Stimulated activated CD4-positive, alpha-beta T cell treated with anti-CD3 and anti-CD28 coated beads, Interleukin-1b, Interleukin-23, amount 100 ng/mL, for 24 hours (primary cell): Measurements from ENCODE around the gene CRLF1.
"Not testable (repeated sequence)": the region's sequence is repeated elsewhere in the genome, so short reads cannot be mapped to it uniquely, and the experiment has no call there.

ENCODE experiments used
- DNase-seq, 4 experiments: peaks; one replicate each; pipeline ENCODE4 v3.0.0-alpha.2; 2020; ENCODE audit warnings: low read depth in 4 of 4, low spot score in 1 of 4

Gene CRLF1

GRCh38 chr19:18608805-18609716 lies 2.5 kb upstream of the CRLF1 start:
- DNase-seq: no peak

- DNase-seq: no peak
Measured at GRCh38 chr19:18608102-18608804, 1.7 kb upstream of the CRLF1 start.

GRCh38 chr19:18607226-18608101 lies 865 bp upstream of the CRLF1 start:
- no peak for DNase-seq

- no peak for DNase-seq
Measured at GRCh38 chr19:18605546-18606280, 886 bp downstream of the CRLF1 start.

- no peak for DNase-seq
Measured at GRCh38 chr19:18605196-18605545, 1.4 kb downstream of the CRLF1 start.

- no peak for DNase-seq
Measured at GRCh38 chr19:18604820-18605159, 1.8 kb downstream of the CRLF1 start.

- no peak for DNase-seq
Measured at GRCh38 chr19:18603958-18604819, 2.4 kb downstream of the CRLF1 start.

- DNase-seq: no peak
Measured at GRCh38 chr19:18603255-18603957, 3.2 kb downstream of the CRLF1 start.

- no peak for DNase-seq
Measured at GRCh38 chr19:18601875-18602274, 4.7 kb downstream of the CRLF1 start.

GRCh38 chr19:18600692-18601397 lies 5.8 kb downstream of the CRLF1 start:
- DNase-seq: not testable (repeated sequence)

- DNase-seq: no peak
Measured at GRCh38 chr19:18599485-18599884, 7.1 kb downstream of the CRLF1 start.

- DNase-seq: no peak
Measured at GRCh38 chr19:18597809-18598660, 8.6 kb downstream of the CRLF1 start.

GRCh38 chr19:18596752-18597157 lies 9.8 kb downstream of the CRLF1 start:
- DNase-seq: no peak

GRCh38 chr19:18595475-18595874 lies 11.1 kb downstream of the CRLF1 start:
- DNase-seq: no peak

GRCh38 chr19:18594824-18595373 lies 11.7 kb downstream of the CRLF1 start:
- DNase-seq: no peak

- peak; percentile 44 to 68 (median 65) for DNase-seq
Measured at GRCh38 chr19:18594096-18594823, 12.3 kb downstream of the CRLF1 start.
